Measurements from ENCODE around the gene ADRM1.

Gene ADRM1

DNA sequence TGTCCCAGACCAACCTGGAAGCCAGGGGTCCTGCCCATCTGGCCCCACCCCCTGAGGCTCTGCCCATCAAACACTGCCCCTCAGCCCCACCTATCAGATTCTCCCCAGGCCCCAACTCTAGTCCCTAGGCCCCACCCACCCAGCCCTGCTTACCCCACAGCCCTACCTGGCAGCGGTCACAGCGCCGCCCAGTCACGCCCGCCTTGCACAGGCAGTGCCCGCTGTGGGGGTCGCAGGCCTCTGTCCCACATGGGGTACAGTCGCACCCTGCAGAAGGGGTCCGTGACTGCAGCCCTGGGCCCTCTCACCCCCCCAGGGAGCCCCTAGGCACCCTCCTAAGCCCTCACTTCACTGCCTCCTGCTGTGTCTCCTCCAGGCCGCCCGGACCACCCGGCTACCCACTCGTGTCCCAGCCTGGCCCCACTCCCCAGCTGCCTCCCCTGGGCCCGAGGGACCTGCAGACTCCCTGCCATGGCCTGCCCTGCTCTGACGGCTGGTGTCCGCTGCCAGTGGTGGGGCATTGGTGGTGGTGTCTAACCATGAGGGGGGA is 19.8 kb downstream of the ADRM1 start:
- H3K4me1 ChIP-seq (ENCODE audit: insufficient read depth, low read length), result no peaks in the 10 kb centered on the region
- H3K9ac ChIP-seq (ENCODE audit: low read length), result no peak overlapping the region
- H3K27ac ChIP-seq (ENCODE audit: low read depth, low read length), result no peak overlapping the region
- H3K36me3 ChIP-seq (ENCODE audit: insufficient read depth, low read length), result peaks cover 56% of the 10 kb centered on the region
- H3K9me3 ChIP-seq (ENCODE audit: low read length), result no peaks in the 10 kb centered on the region
- H3K4me3 ChIP-seq (ENCODE audit: low read depth in 1 of 2, low read length in 2 of 2), result no peak overlapping the region
- no peaks in the 10 kb centered on the region for H3K27me3 ChIP-seq (ENCODE audit: control insufficient read depth in 1 of 2, insufficient read depth in 2 of 2, low read length in 2 of 2)

DNA sequence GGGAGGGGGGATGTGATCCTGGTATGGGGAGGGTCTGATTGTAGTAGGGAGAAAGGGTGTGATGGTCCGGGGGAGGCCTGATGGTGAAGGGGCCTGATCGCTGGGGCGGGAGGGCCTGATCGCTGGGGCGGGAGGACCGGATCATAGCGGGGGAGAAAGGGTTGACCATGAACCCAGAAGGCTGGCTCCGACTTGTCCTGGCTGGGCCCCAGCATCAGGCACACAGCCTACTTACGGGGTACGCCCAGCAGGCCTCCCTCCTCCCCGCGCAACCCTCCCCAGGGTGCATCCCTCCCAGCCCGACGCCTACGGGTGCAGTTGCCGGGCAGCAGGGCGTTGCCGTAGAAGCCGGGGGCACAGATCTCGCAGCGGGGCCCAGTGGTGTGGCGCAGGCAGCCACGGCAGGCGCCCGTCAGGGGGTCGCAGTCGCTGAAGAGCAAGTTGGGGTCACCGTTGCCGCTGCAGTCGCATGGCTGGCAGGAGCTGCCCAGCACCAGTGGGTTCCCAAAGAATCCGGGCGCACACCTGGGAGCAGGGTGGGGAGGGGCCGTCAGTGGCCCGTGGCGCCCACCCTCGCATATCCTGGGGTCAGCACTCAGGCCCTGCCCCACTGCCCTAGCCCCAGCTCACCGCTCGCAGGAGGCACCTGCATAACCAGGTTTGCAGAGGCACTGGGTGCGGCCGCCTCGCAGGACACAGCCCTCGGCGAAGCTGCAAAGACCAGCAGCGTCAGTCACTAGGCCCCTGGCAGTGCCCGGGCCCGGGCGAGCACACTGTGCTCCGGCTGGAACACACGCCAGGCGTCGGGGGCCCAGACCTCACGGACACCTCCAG is 20.6 kb downstream of the ADRM1 start:
- Histone ChIP-seq H3K9ac (ENCODE audit: low read length) (no peak overlapping the region), H3K27me3 (ENCODE audit: control insufficient read depth in 1 of 2, insufficient read depth in 2 of 2, low read length in 2 of 2) (no peaks in the 10 kb centered on the region), H3K27ac (ENCODE audit: low read depth, low read length) (no peak overlapping the region), H3K9me3 (ENCODE audit: low read length) (no peaks in the 10 kb centered on the region), H3K36me3 (ENCODE audit: insufficient read depth, low read length) (peaks cover 63% of the 10 kb centered on the region), H3K4me3 (ENCODE audit: low read depth in 1 of 2, low read length in 2 of 2) (no peak overlapping the region), H3K4me1 (ENCODE audit: insufficient read depth, low read length) (no peaks in the 10 kb centered on the region)

DNA sequence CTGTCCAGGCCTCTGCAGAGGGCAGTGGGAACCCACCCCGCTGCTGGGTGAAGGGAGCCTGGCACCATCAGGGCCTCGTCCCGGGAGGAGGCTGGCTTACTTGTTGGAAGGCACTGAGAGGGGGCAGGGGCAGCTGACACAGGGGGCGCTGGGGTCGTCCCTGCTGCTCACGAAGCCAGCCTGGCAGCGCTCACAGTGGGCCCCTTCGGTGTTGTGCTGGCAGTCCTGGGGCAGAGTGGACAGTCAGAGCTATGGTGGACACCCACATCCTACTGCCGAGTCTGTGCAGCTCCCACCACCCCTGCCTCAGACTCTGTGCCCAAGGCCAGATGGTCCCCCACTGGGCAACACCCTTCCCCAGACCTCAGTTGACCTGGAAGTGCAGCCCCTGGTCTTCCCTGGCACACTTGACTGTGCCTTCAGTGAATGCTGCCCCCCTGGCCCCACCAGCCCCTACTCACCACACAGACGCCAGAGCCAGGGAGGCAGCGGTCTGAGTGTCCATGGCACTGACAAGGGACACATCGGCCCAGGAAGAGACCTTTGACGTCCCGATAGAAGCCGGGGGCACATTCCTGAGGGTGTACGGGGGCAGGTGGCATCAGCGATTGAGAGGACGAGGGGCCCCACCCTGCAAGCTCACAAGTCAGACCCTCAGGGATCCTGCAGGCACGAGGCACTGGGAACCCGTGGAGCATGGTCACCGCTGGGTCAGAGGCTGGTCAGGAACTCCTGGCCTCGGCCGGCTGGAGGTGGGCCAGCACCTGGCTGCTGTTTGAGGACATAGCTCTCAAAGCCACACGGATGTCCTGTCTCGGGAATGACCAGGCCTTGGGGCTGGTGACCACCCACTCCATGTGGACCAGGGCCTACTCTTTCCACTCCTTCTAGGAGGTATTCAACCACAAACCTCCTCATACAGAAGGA is 21.4 kb downstream of the ADRM1 start:
- H3K9ac ChIP-seq (ENCODE audit: low read length), result no peak overlapping the region
- peaks cover 63% of the 10 kb centered on the region for H3K36me3 ChIP-seq (ENCODE audit: insufficient read depth, low read length)
- H3K9me3 ChIP-seq (ENCODE audit: low read length), result no peaks in the 10 kb centered on the region
- H3K4me1 ChIP-seq (ENCODE audit: insufficient read depth, low read length), result no peaks in the 10 kb centered on the region
- no peak overlapping the region for H3K27ac ChIP-seq (ENCODE audit: low read depth, low read length)
- no peaks in the 10 kb centered on the region for H3K27me3 ChIP-seq (ENCODE audit: control insufficient read depth in 1 of 2, insufficient read depth in 2 of 2, low read length in 2 of 2)
- no peak overlapping the region for H3K4me3 ChIP-seq (ENCODE audit: low read depth in 1 of 2, low read length in 2 of 2)

DNA sequence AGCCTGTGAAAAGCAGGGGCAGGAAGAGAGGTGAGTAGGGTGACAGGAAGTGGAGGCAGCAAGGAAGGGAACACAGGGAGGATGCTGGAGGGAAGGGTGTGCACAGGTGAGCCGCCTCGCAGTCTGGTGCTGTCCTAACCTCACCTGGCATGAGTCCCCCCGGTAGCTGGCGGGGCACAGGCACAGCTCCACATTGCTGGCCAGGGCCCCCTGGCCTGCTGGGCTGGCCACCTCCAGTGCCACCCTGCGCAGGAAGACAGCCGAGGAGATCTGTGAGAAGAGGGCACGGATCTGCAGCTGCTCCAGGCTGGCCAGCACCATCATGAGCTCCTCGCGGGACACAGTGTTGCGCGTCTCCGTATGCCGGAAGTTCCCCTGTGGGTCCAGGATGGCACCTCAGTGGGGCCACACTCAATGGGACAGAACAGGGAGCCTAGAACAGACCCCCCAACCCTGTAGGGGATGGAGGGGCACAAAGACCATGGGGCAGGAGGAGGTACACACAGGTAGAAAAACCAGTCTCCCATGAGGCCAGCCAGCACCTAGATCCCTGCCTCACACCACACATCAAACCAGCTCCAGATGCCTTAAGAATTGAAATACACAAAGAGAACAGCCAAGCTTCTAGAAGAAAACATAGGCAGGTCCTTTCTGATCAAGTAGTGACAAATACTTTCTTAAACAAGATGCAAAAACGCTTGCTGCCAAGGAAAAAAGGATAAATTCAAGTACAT is 22.5 kb downstream of the ADRM1 start:
- H3K9me3 ChIP-seq (ENCODE audit: low read length), result no peaks in the 10 kb centered on the region
- no peak overlapping the region for H3K4me3 ChIP-seq (ENCODE audit: low read depth in 1 of 2, low read length in 2 of 2)
- no peaks in the 10 kb centered on the region for H3K4me1 ChIP-seq (ENCODE audit: insufficient read depth, low read length)
- peaks cover 66% of the 10 kb centered on the region for H3K36me3 ChIP-seq (ENCODE audit: insufficient read depth, low read length)
- no peaks in the 10 kb centered on the region for H3K27me3 ChIP-seq (ENCODE audit: control insufficient read depth in 1 of 2, insufficient read depth in 2 of 2, low read length in 2 of 2)
- H3K9ac ChIP-seq (ENCODE audit: low read length), result no peak overlapping the region
- H3K27ac ChIP-seq (ENCODE audit: low read depth, low read length), result no peak overlapping the region

DNA sequence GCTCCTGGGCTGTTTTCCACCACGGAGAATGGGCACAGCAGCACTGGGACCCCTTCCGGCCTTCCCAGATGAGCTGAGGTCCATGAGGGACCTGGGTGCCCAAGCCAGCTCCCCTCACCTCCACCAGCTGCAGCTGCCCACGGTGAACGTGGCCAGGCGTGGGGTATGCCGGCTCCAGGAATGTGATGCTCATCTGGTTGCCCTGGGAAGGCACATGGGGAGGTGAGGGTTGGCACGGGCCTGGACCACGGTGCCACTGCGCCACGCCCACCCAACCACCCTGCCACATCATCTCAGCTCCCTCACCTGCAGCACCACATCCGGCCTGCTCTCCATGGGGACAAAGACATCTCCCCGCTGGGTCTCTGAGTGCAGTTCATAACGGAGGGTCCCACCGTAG is 23.8 kb downstream of the ADRM1 start:
- Histone ChIP-seq H3K27ac (ENCODE audit: low read depth, low read length) (no peak overlapping the region), H3K9ac (ENCODE audit: low read length) (no peak overlapping the region), H3K4me1 (ENCODE audit: insufficient read depth, low read length) (no peaks in the 10 kb centered on the region), H3K36me3 (ENCODE audit: insufficient read depth, low read length) (peaks cover 70% of the 10 kb centered on the region), H3K27me3 (ENCODE audit: control insufficient read depth in 1 of 2, insufficient read depth in 2 of 2, low read length in 2 of 2) (no peaks in the 10 kb centered on the region), H3K4me3 (ENCODE audit: low read depth in 1 of 2, low read length in 2 of 2) (no peak overlapping the region), H3K9me3 (ENCODE audit: low read length) (no peaks in the 10 kb centered on the region)

DNA sequence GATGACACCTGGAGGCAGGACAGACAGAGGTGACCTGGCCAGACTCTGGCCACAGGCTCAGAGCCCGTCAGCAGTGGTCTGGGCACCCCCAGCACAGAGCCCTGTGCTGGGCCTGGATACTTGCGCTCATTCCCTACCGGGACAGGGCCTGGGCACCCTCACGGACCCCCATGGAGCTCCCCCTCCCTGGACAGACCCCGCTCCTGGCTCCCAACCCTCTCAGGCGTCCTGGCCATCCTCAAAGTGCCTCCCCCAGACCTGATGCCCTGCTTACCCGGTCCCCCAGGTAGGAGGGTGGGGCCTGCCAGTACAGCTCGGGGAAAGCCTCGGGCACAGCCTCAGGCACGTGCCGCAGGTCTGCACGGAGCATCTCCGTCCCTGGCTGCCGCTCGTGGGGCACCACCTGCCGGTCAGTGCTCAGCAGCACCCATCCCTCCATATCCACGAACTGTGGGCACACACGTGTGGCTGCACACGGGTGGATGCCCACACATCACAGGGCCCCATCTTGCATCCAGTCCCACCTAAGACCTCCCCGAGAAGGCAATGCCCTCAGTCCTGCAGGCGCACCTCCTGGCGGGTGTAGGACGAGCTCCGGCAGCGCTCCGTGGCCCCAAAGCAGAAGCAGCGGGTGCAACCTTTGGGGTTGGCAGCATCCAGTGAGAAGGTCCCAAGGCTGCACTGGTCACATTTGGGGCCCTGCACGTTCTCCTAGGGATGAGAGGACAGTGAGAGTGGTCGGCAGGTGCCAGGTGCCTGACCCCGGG is 24.3 kb downstream of the ADRM1 start:
- H3K36me3 ChIP-seq (ENCODE audit: insufficient read depth, low read length), result peaks cover 76% of the 10 kb centered on the region
- no peak overlapping the region for H3K4me3 ChIP-seq (ENCODE audit: low read depth in 1 of 2, low read length in 2 of 2)
- H3K9ac ChIP-seq (ENCODE audit: low read length), result no peak overlapping the region
- no peaks in the 10 kb centered on the region for H3K9me3 ChIP-seq (ENCODE audit: low read length)
- no peak overlapping the region for H3K27ac ChIP-seq (ENCODE audit: low read depth, low read length)
- H3K27me3 ChIP-seq (ENCODE audit: control insufficient read depth in 1 of 2, insufficient read depth in 2 of 2, low read length in 2 of 2), result no peaks in the 10 kb centered on the region
- H3K4me1 ChIP-seq (ENCODE audit: insufficient read depth, low read length), result no peaks in the 10 kb centered on the region

DNA sequence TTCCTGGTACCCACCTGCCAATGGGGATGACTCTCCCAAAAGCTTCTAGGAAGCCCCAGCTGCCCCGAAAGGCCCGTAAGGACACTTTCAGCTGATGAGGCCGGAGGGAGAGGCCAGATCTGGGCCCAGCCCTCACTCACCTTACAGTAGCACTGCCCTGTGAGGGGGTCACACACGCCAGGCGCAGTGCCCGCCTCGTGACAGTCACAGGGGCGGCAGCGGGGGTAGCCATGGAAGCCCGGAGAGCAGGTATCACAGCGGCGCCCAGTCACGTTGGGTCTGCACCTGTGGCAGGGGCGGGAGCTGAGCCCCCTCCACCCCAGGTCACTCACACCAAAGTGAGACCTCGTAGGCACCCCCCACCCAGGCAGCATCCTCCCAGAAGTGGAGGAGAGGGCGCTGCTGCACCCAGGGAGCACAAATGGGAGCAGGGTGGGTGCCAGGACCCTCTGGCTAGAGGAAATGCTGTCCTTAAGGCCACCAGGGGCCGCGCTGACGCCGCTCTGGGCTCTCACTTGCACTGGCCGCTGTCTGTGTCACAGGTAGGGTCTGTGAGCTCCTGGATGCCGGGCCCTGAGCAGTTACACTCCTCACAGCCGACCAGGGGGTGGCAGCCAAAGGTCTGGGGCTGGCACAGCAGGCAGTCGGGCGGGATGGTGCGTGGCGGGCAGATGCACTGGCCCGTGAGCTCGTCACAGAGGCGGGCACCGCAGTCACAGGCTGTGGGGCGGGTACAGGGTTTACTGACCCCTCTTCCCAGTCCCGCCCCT is 25.1 kb downstream of the ADRM1 start:
- Histone ChIP-seq H3K27ac (ENCODE audit: low read depth, low read length) (no peak overlapping the region), H3K36me3 (ENCODE audit: insufficient read depth, low read length) (peaks cover 83% of the 10 kb centered on the region), H3K4me1 (ENCODE audit: insufficient read depth, low read length) (no peaks in the 10 kb centered on the region), H3K27me3 (ENCODE audit: control insufficient read depth in 1 of 2, insufficient read depth in 2 of 2, low read length in 2 of 2) (no peaks in the 10 kb centered on the region), H3K9me3 (ENCODE audit: low read length) (no peaks in the 10 kb centered on the region), H3K4me3 (ENCODE audit: low read depth in 1 of 2, low read length in 2 of 2) (no peak overlapping the region), H3K9ac (ENCODE audit: low read length) (no peak overlapping the region)

DNA sequence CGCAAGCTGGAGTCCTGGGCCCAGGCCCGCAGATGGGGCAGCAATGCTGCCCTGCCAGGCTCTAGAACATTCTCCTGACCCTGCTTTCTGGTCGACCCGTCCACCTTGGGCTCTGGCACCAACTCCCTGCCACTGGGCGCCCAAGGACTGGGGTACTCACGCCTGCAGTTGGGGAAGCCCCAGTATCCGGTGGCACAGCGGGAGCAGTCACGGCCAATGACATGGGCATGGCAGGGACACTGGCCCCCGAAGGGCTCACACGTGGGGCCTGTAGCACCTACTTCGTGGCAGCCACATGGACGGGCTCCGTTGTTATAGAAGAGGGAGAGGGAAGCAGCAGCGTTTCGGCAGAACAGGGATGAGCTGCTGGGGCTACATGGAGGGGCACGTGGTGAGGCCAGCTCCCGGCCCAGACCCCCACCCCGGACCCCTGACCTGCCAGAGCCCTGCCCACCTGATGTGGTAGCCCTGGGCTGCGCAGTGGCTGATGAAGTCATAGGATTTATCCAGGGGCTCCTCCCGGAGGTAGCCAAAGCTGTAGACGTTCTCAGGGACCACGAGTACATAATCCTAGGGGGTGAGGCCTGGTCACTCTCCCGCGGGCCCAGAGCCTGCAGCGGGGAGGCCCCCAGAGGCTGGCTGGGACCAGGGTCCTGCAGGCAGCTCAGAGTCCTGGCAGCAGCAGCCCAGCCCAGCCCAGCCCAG is 26.0 kb downstream of the ADRM1 start:
- peaks cover 85% of the 10 kb centered on the region for H3K36me3 ChIP-seq (ENCODE audit: insufficient read depth, low read length)

DNA sequence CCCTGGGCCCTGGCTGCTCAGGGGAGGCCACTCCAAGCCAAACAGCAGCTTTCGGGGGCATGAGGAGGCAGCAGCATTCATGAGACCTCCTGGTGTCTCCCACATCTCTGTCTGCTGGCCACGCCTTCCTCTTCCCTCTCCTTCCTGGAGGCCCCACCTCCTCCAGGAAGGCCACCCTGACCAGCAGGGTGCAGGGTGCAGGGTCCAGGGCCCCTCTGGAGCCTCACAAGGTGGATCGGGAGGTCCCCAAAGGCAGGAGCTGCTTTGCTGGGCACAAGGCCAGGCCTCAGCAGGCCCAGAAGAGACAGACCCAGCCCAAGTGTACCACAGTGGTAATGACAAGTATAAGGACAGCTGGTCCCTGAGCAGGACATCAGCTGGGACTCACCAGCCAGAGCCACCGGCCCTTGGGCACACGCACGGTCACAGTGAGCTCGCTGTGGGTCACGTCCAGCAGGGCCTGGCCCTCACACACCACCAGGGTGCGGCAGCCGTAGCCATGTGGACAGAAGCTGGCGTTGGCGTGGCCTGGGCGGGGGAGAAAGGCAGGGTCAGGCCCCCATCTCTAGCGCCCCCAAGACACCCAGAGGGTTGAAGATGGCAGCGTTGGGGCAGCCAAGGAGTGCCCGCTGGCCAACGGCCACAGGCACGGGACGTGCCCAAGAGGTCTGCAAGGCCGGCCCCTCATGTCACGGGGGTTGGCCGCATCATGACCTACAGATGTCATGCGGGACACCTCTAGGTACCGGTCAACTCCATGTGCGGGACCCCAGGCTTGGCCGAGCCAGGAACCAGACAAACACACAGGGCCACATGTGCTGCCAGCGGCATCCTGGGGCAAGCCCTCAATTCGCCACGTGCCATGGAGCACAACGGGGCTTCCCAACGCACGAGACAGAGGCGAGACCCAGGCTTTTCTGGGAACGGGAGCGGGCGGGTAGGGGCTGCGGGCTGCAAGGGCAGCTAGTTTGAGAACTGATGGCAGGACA is 26.9 kb downstream of the ADRM1 start:
- H3K4me3 ChIP-seq (ENCODE audit: low read depth in 1 of 2, low read length in 2 of 2), result no peak overlapping the region
- H3K4me1 ChIP-seq (ENCODE audit: insufficient read depth, low read length), result no peaks in the 10 kb centered on the region
- H3K27me3 ChIP-seq (ENCODE audit: control insufficient read depth in 1 of 2, insufficient read depth in 2 of 2, low read length in 2 of 2), result no peaks in the 10 kb centered on the region
- H3K36me3 ChIP-seq (ENCODE audit: insufficient read depth, low read length), result peaks cover 77% of the 10 kb centered on the region
- H3K9ac ChIP-seq (ENCODE audit: low read length), result no peak overlapping the region
- no peaks in the 10 kb centered on the region for H3K9me3 ChIP-seq (ENCODE audit: low read length)
- H3K27ac ChIP-seq (ENCODE audit: low read depth, low read length), result no peak overlapping the region

More for the DNA sequence above, 26.0 kb downstream of the ADRM1 start:
- H3K27me3 ChIP-seq (ENCODE audit: control insufficient read depth in 1 of 2, insufficient read depth in 2 of 2, low read length in 2 of 2), result no peaks in the 10 kb centered on the region
- H3K4me3 ChIP-seq (ENCODE audit: low read depth in 1 of 2, low read length in 2 of 2), result no peak overlapping the region
- H3K27ac ChIP-seq (ENCODE audit: low read depth, low read length), result no peak overlapping the region
- no peak overlapping the region for H3K9ac ChIP-seq (ENCODE audit: low read length)
- no peaks in the 10 kb centered on the region for H3K9me3 ChIP-seq (ENCODE audit: low read length)
- no peaks in the 10 kb centered on the region for H3K4me1 ChIP-seq (ENCODE audit: insufficient read depth, low read length)

Data from muscle layer of colon (tissue), 2 donors.